Erythroblast (primary cell): ENCODE measurements around the gene SRBD1.

Experiments
- DNase-seq, 2 experiments: peaks; one replicate each; lab custom pipeline; 2025; lab: John Stamatoyannopoulos, UW
- GATA1 ChIP-seq: IDR thresholded peaks from 2 replicates; pipeline ENCODE4 v1.6.1; 2011; ENCODE audit warnings: low read depth, mild to moderate bottlenecking, control low read depth, low read length, moderate library complexity
- POLR2A ChIP-seq: IDR thresholded peaks from 2 replicates; pipeline ENCODE4 v1.6.1; 2011; ENCODE audit warnings: mild to moderate bottlenecking, low read length

The SRBD1 gene

GRCh38 chr2:45567974-45568789 is 42.9 kb downstream of the SRBD1 start:
- DNase-seq, result peak; percentile 55 to 56
- no peak for TF ChIP-seq GATA1
- peak; percentile 65 for TF ChIP-seq POLR2A

- peak in 1 of 2 experiments; percentile 19 for DNase-seq
- no peak for TF ChIP-seq POLR2A
- no peak for TF ChIP-seq GATA1
Measured at GRCh38 chr2:45567288-45567963, 43.6 kb downstream of the SRBD1 start.

- DNase-seq, result no peak
- TF ChIP-seq POLR2A (no peak), GATA1 (no peak)
Measured at GRCh38 chr2:45559436-45559835, 51.6 kb downstream of the SRBD1 start.

- DNase-seq, result no peak
- TF ChIP-seq POLR2A, result no peak
- no peak for TF ChIP-seq GATA1
Measured at GRCh38 chr2:45554742-45555140, 56.3 kb downstream of the SRBD1 start.

GRCh38 chr2:45554073-45554741 is 56.9 kb downstream of the SRBD1 start:
- peak in 1 of 2 experiments; percentile 12 for DNase-seq
- TF ChIP-seq GATA1, result no peak
- TF ChIP-seq POLR2A, result no peak

GRCh38 chr2:45551862-45552261 is 59.2 kb downstream of the SRBD1 start:
- DNase-seq, result no peak
- TF ChIP-seq GATA1 (no peak), POLR2A (no peak)

- no peak for DNase-seq
- TF ChIP-seq POLR2A, result no peak
- TF ChIP-seq GATA1, result no peak
Measured at GRCh38 chr2:45545943-45546342, 65.1 kb downstream of the SRBD1 start.

GRCh38 chr2:45543257-45543656 is 67.8 kb downstream of the SRBD1 start:
- DNase-seq, result peak in 1 of 2 experiments; percentile 47
- TF ChIP-seq GATA1 (no peak), POLR2A (no peak)

GRCh38 chr2:45542013-45542412 is 69.1 kb downstream of the SRBD1 start:
- TF ChIP-seq POLR2A (no peak), GATA1 (no peak)
- no peak for DNase-seq

- DNase-seq, result peak; percentile 18 to 32
- TF ChIP-seq POLR2A, result no peak
- no peak for TF ChIP-seq GATA1
Measured at GRCh38 chr2:45541450-45541849, 69.6 kb downstream of the SRBD1 start.

- no peak for DNase-seq
- no peak for TF ChIP-seq POLR2A
- TF ChIP-seq GATA1, result no peak
Measured at GRCh38 chr2:45540942-45541341, 70.1 kb downstream of the SRBD1 start.

- DNase-seq, result no peak
- no peak for TF ChIP-seq GATA1
- no peak for TF ChIP-seq POLR2A
Measured at GRCh38 chr2:45533771-45534170, 77.3 kb downstream of the SRBD1 start.

GRCh38 chr2:45532181-45532580 is 78.9 kb downstream of the SRBD1 start:
- no peak for DNase-seq
- TF ChIP-seq GATA1 (no peak), POLR2A (no peak)

- DNase-seq, result no peak
- no peak for TF ChIP-seq GATA1
- no peak for TF ChIP-seq POLR2A
Measured at GRCh38 chr2:45524016-45524415, 87.1 kb downstream of the SRBD1 start.
